H1 (cell line): Measurements from ENCODE around the gene AAK1. TPM values are rescaled to one million over a fixed set of nuclear protein-coding genes. Genes with fewer than 3 reads are reported as not detected.

Experiments used
- CTCF ChIA-PET: fragments of 300-600 bp; sonication (Branson Sonifier 250); formaldehyde crosslinking; loops from one replicate; lab custom pipeline; 2021; ENCODE audit not compliant: partially characterized antibody; lab: Charles Lee
- POLR2A ChIA-PET: fragments of 300-600 bp; sonication (Branson Sonifier 250); formaldehyde crosslinking; loops from one replicate; lab custom pipeline; 2021; ENCODE audit warnings: inconsistent platforms; ENCODE audit not compliant: partially characterized antibody; lab: Charles Lee
- DNase-seq, 2 experiments: peaks; one replicate each; pipeline versions ENCODE4 v3.0.0 to v3.0.0-alpha.2; 2010 to 2022; ENCODE audit warnings: low spot score in 2 of 2, low read depth in 1 of 2, mixed read lengths in 1 of 2
- FAIRE-seq: peaks from 2 replicates; lab custom pipeline; 2011; peaks lifted over from hg19 to GRCh38; lab: Jason Lieb, UNC
- H2AFZ ChIP-seq: 2 replicates; pipeline ENCODE4 v1.8.1; 2012; ENCODE audit warnings: low read length, inconsistent platforms
- H2AK5ac ChIP-seq: 2 replicates; pipeline ENCODE4 v1.6.1; 2013; ENCODE audit warnings: low read depth, low read length
- H2BK120ac ChIP-seq: replicated peaks from 2 replicates; pipeline ENCODE3; 2013; ENCODE audit warnings: low read depth, low read length, inconsistent platforms
- H2BK12ac ChIP-seq: 2 replicates; pipeline ENCODE4 v1.6.1; 2013; ENCODE audit warnings: low read depth, low read length
- H2BK15ac ChIP-seq: 2 replicates; pipeline ENCODE4 v1.6.1; 2013; ENCODE audit warnings: low read length
- H2BK20ac ChIP-seq: 2 replicates; pipeline ENCODE4 v1.6.1; 2013; ENCODE audit warnings: low read length
- H2BK5ac ChIP-seq: 2 replicates; pipeline ENCODE4 v1.6.1; 2013; ENCODE audit warnings: low read depth, low read length
- H3K14ac ChIP-seq: 2 replicates; pipeline ENCODE4 v1.6.1; 2013; ENCODE audit warnings: inconsistent platforms; ENCODE audit not compliant: insufficient read length
- H3K18ac ChIP-seq: 2 replicates; pipeline ENCODE4 v1.6.1; 2013; ENCODE audit warnings: low read length; ENCODE audit errors: extremely low read depth
- H3K23ac ChIP-seq: 2 replicates; pipeline ENCODE4 v1.6.1; 2013; ENCODE audit warnings: inconsistent platforms; ENCODE audit not compliant: insufficient read length
- H3K23me2 ChIP-seq: 2 replicates; pipeline ENCODE4 v1.6.1; 2013; ENCODE audit warnings: low read depth, low read length
- H3K27ac ChIP-seq: 2 replicates; pipeline ENCODE4 v1.6.1; 2011; ENCODE audit warnings: low read depth, low read length, inconsistent platforms
- H3K27me3 ChIP-seq, 4 experiments: replicated peaks in 1 of 4; 1 replicate in 1 of 4; 2 replicates in 3 of 4; pipeline versions ENCODE4 v1.6.1 to v1.8.1; 2011 to 2013; ENCODE audit warnings: low read length in 3 of 4, mild to moderate bottlenecking in 3 of 4, inconsistent platforms in 2 of 4, mixed read lengths in 2 of 4, moderate library complexity in 1 of 4; ENCODE audit not compliant: control insufficient read depth in 3 of 4, insufficient read depth in 3 of 4; ENCODE audit errors: extremely low read depth in 1 of 4
- H3K36me3 ChIP-seq, 4 experiments: 2 replicates each; pipeline versions ENCODE4 v1.6.1 to v1.8.1; 2011 to 2013; ENCODE audit warnings: mild to moderate bottlenecking in 4 of 4, low read length in 3 of 4, moderate library complexity in 2 of 4, control low read depth in 1 of 4, inconsistent platforms in 1 of 4; ENCODE audit not compliant: insufficient read depth in 4 of 4, control insufficient read depth in 2 of 4
- H3K4ac ChIP-seq: replicated peaks from 2 replicates; pipeline ENCODE3; 2013; ENCODE audit warnings: low read length, low read depth, mixed read lengths, inconsistent platforms; ENCODE audit not compliant: insufficient read length
- H3K4me1 ChIP-seq, 4 experiments: replicated peaks in 1 of 4; 1 replicate in 1 of 4; 2 replicates in 3 of 4; pipeline versions ENCODE4 v1.6.1 to v1.8.1; 2011 to 2013; ENCODE audit warnings: low read length in 3 of 4, inconsistent platforms in 2 of 4, mixed read lengths in 1 of 4; ENCODE audit not compliant: insufficient read depth in 4 of 4, control insufficient read depth in 3 of 4
- H3K4me2 ChIP-seq, 2 experiments: 2 replicates each; pipeline versions ENCODE4 v1.6.1 to v1.8.1; 2011 to 2013; ENCODE audit warnings: low read depth in 2 of 2, low read length in 2 of 2, control low read depth in 1 of 2, inconsistent platforms in 1 of 2, mild to moderate bottlenecking in 1 of 2; ENCODE audit not compliant: insufficient read depth in 1 of 2
- H3K4me3 ChIP-seq, 4 experiments: fragments of 200-600, 300-600 bp in 1 of 4; sonication (generic), shearing (Covaris generic), sonication (Bioruptor Twin) in 1 of 4; 2 replicates each; pipeline versions ENCODE4 v1.5.1 to v1.8.1; 2011 to 2016; ENCODE audit warnings: low read length in 4 of 4, low read depth in 3 of 4, control low read depth in 2 of 4, inconsistent platforms in 2 of 4, mild to moderate bottlenecking in 2 of 4, mixed read lengths in 1 of 4, moderate library complexity in 1 of 4; ENCODE audit not compliant: insufficient read depth in 2 of 4; ENCODE audit errors: extremely low read depth in 1 of 4
- H3K56ac ChIP-seq: replicated peaks from 2 replicates; pipeline ENCODE3; 2013; ENCODE audit warnings: low read depth, mild to moderate bottlenecking, mixed read lengths, low read length, inconsistent platforms; ENCODE audit not compliant: insufficient read length
- H3K79me1 ChIP-seq: 2 replicates; pipeline ENCODE4 v1.6.1; 2013; ENCODE audit warnings: low read depth, low read length, control low read depth
- H3K79me2 ChIP-seq, 2 experiments: 2 replicates each; pipeline versions ENCODE4 v1.6.1 to v1.8.1; 2012 to 2013; ENCODE audit warnings: low read length in 2 of 2, mild to moderate bottlenecking in 2 of 2, inconsistent platforms in 1 of 2; ENCODE audit not compliant: insufficient read depth in 2 of 2, control insufficient read depth in 1 of 2
- H3K9ac ChIP-seq, 4 experiments: replicated peaks in 1 of 4; 1 replicate in 1 of 4; 2 replicates in 3 of 4; pipeline versions ENCODE4 v1.6.1 to v1.8.1; 2011 to 2013; ENCODE audit warnings: low read depth in 3 of 4, low read length in 3 of 4, control low read depth in 2 of 4, mild to moderate bottlenecking in 2 of 4, moderate library complexity in 2 of 4, inconsistent platforms in 1 of 4; ENCODE audit errors: extremely low read depth in 1 of 4
- H3K9me3 ChIP-seq, 2 experiments: 2 replicates each; pipeline versions ENCODE4 v1.6.1 to v1.8.1; 2012 to 2013; ENCODE audit warnings: mild to moderate bottlenecking in 2 of 2, moderate library complexity in 2 of 2, control low read depth in 1 of 2, inconsistent platforms in 1 of 2, low read depth in 1 of 2, low read length in 1 of 2, mixed read lengths in 1 of 2; ENCODE audit not compliant: insufficient read depth in 2 of 2
- H4K20me1 ChIP-seq, 2 experiments: replicated peaks in 1 of 2; 2 replicates each; pipeline versions ENCODE3 to v1.8.1; 2011 to 2013; ENCODE audit warnings: inconsistent platforms in 2 of 2, low read length in 2 of 2, mild to moderate bottlenecking in 1 of 2; ENCODE audit not compliant: insufficient read depth in 2 of 2, control insufficient read depth in 1 of 2
- H4K5ac ChIP-seq: 2 replicates; pipeline ENCODE4 v1.6.1; 2013; ENCODE audit warnings: low read length, low read depth, mixed read lengths, inconsistent platforms; ENCODE audit not compliant: insufficient read length
- H4K8ac ChIP-seq: 2 replicates; pipeline ENCODE4 v1.8.0; 2013; ENCODE audit warnings: mild to moderate bottlenecking, moderate library complexity, low read length, inconsistent platforms; ENCODE audit not compliant: insufficient read depth; ENCODE audit errors: extremely low read depth
- H4K91ac ChIP-seq: replicated peaks from 2 replicates; pipeline ENCODE3; 2013; ENCODE audit warnings: low read length, mixed read lengths, inconsistent platforms; ENCODE audit not compliant: insufficient read length
- BACH1 ChIP-seq: IDR thresholded peaks from 2 replicates; pipeline ENCODE4 v1.6.1; 2012; ENCODE audit warnings: low read length, improper control_type of control experiment
- BRCA1 ChIP-seq: IDR thresholded peaks from 2 replicates; pipeline ENCODE4 v1.6.1; 2012; ENCODE audit warnings: low read depth, low read length, improper control_type of control experiment
- CREB1 ChIP-seq: IDR thresholded peaks from 2 replicates; pipeline ENCODE4 v1.6.1; 2012; ENCODE audit warnings: inconsistent platforms
- CTBP2 ChIP-seq: IDR thresholded peaks from 2 replicates; pipeline ENCODE4 v1.7.0; 2011; ENCODE audit warnings: borderline replicate concordance, mild to moderate bottlenecking, moderate library complexity, mixed read lengths, low read length; ENCODE audit not compliant: insufficient read depth, insufficient read length
- KDM5A ChIP-seq: fragments of 200-600 bp; IDR thresholded peaks from 2 replicates; pipeline ENCODE4 v1.7.1; 2012; ENCODE audit warnings: mild to moderate bottlenecking, low read length, inconsistent platforms, mixed read lengths
- RFX5 ChIP-seq: IDR thresholded peaks from 2 replicates; pipeline ENCODE4 v1.6.1; 2011; ENCODE audit warnings: low read depth, low read length, improper control_type of control experiment, borderline replicate concordance
- RNF2 ChIP-seq: fragments of 200-900, 300-1000 bp; sonication (generic); IDR thresholded peaks from 2 replicates; pipeline ENCODE4 v1.7.1; 2016; ENCODE audit warnings: borderline replicate concordance, low read depth, mild to moderate bottlenecking, antibody characterized with exemption, low read length; ENCODE audit not compliant: poor library complexity, severe bottlenecking; ENCODE audit errors: missing control alignments
- SIN3A ChIP-seq, 2 experiments: IDR thresholded peaks in 1 of 2; conservative IDR thresholded peaks in 1 of 2; 2 replicates each; pipeline ENCODE4 v1.6.1; 2011 to 2012; ENCODE audit warnings: low read length in 2 of 2, improper control_type of control experiment in 1 of 2, low read depth in 1 of 2, mild to moderate bottlenecking in 1 of 2
- SP2 ChIP-seq: IDR thresholded peaks from 2 replicates; pipeline ENCODE4 v1.6.1; 2012; ENCODE audit warnings: mild to moderate bottlenecking, low read length, inconsistent platforms
- SRF ChIP-seq: IDR thresholded peaks from 2 replicates; pipeline ENCODE4 v1.6.1; 2011; ENCODE audit warnings: mild to moderate bottlenecking, low read depth, low read length, moderate library complexity
- YY1 ChIP-seq: IDR thresholded peaks from 2 replicates; pipeline ENCODE4 v1.6.1; 2011; ENCODE audit warnings: low read depth, mild to moderate bottlenecking, low read length
- WGBS, 2 experiments: shearing (Covaris generic) in 1 of 2; methylation state at CpG; one replicate each; pipeline versions ENCODE4 v1.1.6 to v1.1.7; 2013 to 2015; ENCODE audit warnings: low lambda C conversion rate in 2 of 2, mixed read lengths in 2 of 2, inconsistent platforms in 1 of 2, low coverage in 1 of 2, missing lambda C conversion rate in 1 of 2; ENCODE audit not compliant: insufficient replicate concordance in 2 of 2, insufficient coverage in 1 of 2, insufficient read length in 1 of 2; ENCODE audit errors: extremely low coverage in 1 of 2, missing lambda C conversion rate in 1 of 2; 5-methylcytosine and 5-hydroxymethylcytosine counted together
- polyA plus RNA-seq, 7 experiments: library from polyadenylated mRNA; depleted of rRNA in 3 of 7; stranded (reverse) in 5 of 7; unstranded in 2 of 7; fragments of >200 nt in 5 of 7; fragments of 200-250 nt in 2 of 7; gene quantifications; 1 replicate in 5 of 7; 2 replicates in 1 of 7; 4 replicates in 1 of 7; pipeline versions ENCODE4 v1.2.1 to v1.2.3, GENCODE V29; 2011 to 2013; ENCODE audit warnings: missing spikeins in 2 of 7, mixed read lengths in 2 of 7
- total RNA-seq: library from RNA; stranded (reverse); fragmentation: NEBNext Ultra II Directional; extraction: Animal tissue kit (Norgen Biotek cat#: 25700); gene quantifications from 2 replicates; pipeline ENCODE4 v1.2.1, GENCODE V29; 2021
- TF ChIP-seq, protein P1 (sequence below): IDR thresholded peaks from 2 replicates; pipeline ENCODE4 v1.6.1; 2011; ENCODE audit warnings: low read depth, mild to moderate bottlenecking, low read length; ENCODE audit not compliant: insufficient read depth
- TF ChIP-seq, protein P2 (sequence below): IDR thresholded peaks from 2 replicates; pipeline ENCODE4 v1.6.1; 2012; ENCODE audit warnings: low read length, inconsistent platforms

Gene AAK1
- total and polyA plus RNA-seq, 2 of the 8 experiments (the other 6 are each of a cell fraction or from before 2014, with no cell fraction given) = 10.0 to 40.5 TPM

DNA sequence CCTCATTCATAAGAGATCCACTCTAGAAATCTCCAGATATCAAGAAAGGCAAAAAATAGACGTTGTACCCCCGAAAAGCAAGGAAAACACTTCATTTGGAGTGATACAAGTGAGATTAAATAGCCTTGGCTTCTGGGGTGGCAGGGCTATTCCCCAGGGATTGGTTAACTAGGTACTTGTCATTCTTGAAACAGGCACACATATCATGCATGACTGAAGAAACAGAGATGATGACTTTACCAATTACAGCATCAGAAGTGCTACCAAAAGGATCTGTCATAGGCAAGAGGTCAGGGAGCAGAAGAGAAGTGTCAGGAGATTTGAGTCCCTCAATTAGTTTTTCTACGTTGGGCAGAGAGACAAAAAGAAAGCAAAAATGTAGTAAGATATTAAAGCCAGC lies 161.1 kb downstream of the AAK1 start:
- no peak overlapping the region for H3K4me3 ChIP-seq
- H3K14ac ChIP-seq = no peak overlapping the region
- H3K27me3 ChIP-seq = no peaks in the 10 kb centered on the region
- H2AK5ac ChIP-seq = no peak overlapping the region
- no peak overlapping the region for H4K91ac ChIP-seq
- no peak overlapping the region for H3K27ac ChIP-seq
- POLR2A ChIA-PET = no interaction called here
- no peak overlapping the region for H2AFZ ChIP-seq
- no peak overlapping the region for H3K56ac ChIP-seq
- H2BK15ac ChIP-seq = no peak overlapping the region
- no peak overlapping the region for H4K5ac ChIP-seq
- no peak overlapping the region for H2BK5ac ChIP-seq
- no peak overlapping the region for H4K8ac ChIP-seq
- no peaks in the 10 kb centered on the region for H3K79me1 ChIP-seq
- no peaks in the 10 kb centered on the region for H3K79me2 ChIP-seq
- no peaks in the 10 kb centered on the region for H3K36me3 ChIP-seq
- H3K9ac ChIP-seq = no peak overlapping the region
- no peak overlapping the region for H2BK12ac ChIP-seq
- H3K4me1 ChIP-seq = no peaks in the 10 kb centered on the region
- no peak overlapping the region for H2BK20ac ChIP-seq
- no peak overlapping the region for H3K18ac ChIP-seq
- H3K23me2 ChIP-seq = no peaks in the 10 kb centered on the region
- CTCF ChIA-PET = no interaction called here
- FAIRE-seq (no peak), DNase-seq (no peak)
- H4K20me1 ChIP-seq = no peaks in the 10 kb centered on the region
- no peak overlapping the region for H2BK120ac ChIP-seq
- no peak overlapping the region for H3K23ac ChIP-seq
- H3K4me2 ChIP-seq = no peak overlapping the region
- WGBS, 2 experiments = 93% methylated on average over 3 of the region's 3 CpGs; no CpG with 5 or more reads in 1 of the 2 experiments
- no peaks in the 10 kb centered on the region for H3K9me3 ChIP-seq
- no peak overlapping the region for H3K4ac ChIP-seq
- TF ChIP-seq BACH1 = no peak
- TF ChIP-seq KDM5A = no peak
- TF ChIP-seq, protein P1, sequence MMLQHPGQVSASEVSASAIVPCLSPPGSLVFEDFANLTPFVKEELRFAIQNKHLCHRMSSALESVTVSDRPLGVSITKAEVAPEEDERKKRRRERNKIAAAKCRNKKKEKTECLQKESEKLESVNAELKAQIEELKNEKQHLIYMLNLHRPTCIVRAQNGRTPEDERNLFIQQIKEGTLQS = no peak
- no peak for TF ChIP-seq CTBP2
- no peak for TF ChIP-seq SIN3A (conservative IDR thresholded peaks at IDR 0.05 in 1 of 2, IDR thresholded peaks at IDR 0.05 in 1 of 2; ENCODE audit: low read depth in 1 of 2, low read length in 2 of 2)
- no peak for TF ChIP-seq SP2
- TF ChIP-seq SRF = no peak
- TF ChIP-seq, protein P2, sequence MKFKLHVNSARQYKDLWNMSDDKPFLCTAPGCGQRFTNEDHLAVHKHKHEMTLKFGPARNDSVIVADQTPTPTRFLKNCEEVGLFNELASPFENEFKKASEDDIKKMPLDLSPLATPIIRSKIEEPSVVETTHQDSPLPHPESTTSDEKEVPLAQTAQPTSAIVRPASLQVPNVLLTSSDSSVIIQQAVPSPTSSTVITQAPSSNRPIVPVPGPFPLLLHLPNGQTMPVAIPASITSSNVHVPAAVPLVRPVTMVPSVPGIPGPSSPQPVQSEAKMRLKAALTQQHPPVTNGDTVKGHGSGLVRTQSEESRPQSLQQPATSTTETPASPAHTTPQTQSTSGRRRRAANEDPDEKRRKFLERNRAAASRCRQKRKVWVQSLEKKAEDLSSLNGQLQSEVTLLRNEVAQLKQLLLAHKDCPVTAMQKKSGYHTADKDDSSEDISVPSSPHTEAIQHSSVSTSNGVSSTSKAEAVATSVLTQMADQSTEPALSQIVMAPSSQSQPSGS = no peak
- no peak for TF ChIP-seq BRCA1
- TF ChIP-seq CREB1 = no peak
- no peak for TF ChIP-seq YY1
- no peak for TF ChIP-seq RNF2
- no peak for TF ChIP-seq RFX5
